Uterus (tissue), 2 donors: Measurements from ENCODE around the gene PTPRD.

ENCODE experiments used
- POLR2A ChIP-seq, 2 donors: fragments of 450-650 bp; IDR thresholded peaks; one replicate each; pipeline ENCODE4 v1.6.1; 2016; ENCODE audit warnings: antibody characterized with exemption in 2 of 2, mild to moderate bottlenecking in 1 of 2, moderate library complexity in 1 of 2
- TF ChIP-seq, protein P1 (sequence below), 4 experiments: fragments of 200-600 bp in 2 of 4; fragments of 450-650 bp in 2 of 4; sonication (generic) in 2 of 4; IDR thresholded peaks; one replicate each; pipeline ENCODE4 v1.5.1; 2016 to 2019; ENCODE audit warnings: antibody characterized with exemption in 4 of 4, mild to moderate bottlenecking in 2 of 4, moderate library complexity in 1 of 4

DNA sequence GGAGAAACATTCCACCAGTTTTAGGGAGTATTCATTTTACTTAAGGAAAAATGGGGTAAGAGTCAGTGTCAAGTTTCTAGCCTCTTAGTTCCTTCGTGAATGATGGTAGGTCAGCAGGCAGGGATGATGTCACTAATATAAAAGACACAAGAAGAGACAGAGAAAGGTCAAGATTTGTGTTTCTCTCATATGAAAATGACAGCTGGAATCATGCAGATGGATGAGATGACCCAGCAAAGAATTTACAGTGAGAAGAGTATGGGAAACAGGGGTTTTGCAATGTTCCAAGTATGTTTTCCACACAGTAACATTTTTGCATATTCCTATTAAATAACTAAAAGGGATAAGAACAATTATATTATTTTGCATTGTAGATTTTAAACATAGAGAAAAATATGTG, 2063.6 kb downstream of the PTPRD start:
- no peak for TF ChIP-seq POLR2A (IDR thresholded peaks at IDR 0.05)
- TF ChIP-seq, protein P1, sequence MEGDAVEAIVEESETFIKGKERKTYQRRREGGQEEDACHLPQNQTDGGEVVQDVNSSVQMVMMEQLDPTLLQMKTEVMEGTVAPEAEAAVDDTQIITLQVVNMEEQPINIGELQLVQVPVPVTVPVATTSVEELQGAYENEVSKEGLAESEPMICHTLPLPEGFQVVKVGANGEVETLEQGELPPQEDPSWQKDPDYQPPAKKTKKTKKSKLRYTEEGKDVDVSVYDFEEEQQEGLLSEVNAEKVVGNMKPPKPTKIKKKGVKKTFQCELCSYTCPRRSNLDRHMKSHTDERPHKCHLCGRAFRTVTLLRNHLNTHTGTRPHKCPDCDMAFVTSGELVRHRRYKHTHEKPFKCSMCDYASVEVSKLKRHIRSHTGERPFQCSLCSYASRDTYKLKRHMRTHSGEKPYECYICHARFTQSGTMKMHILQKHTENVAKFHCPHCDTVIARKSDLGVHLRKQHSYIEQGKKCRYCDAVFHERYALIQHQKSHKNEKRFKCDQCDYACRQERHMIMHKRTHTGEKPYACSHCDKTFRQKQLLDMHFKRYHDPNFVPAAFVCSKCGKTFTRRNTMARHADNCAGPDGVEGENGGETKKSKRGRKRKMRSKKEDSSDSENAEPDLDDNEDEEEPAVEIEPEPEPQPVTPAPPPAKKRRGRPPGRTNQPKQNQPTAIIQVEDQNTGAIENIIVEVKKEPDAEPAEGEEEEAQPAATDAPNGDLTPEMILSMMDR (IDR thresholded peaks at IDR 0.05), result no peak
